Uterus (tissue), 2 donors: ENCODE results near the gene BCL2L11.

ENCODE experiments used
- CTCF ChIP-seq, 4 experiments: fragments of 200-600 bp in 2 of 4; fragments of 450-650 bp in 2 of 4; sonication (generic) in 2 of 4; IDR thresholded peaks; one replicate each; pipeline ENCODE4 v1.5.1; 2016 to 2019; ENCODE audit warnings: antibody characterized with exemption in 4 of 4, mild to moderate bottlenecking in 2 of 4, moderate library complexity in 1 of 4
- POLR2A ChIP-seq, 2 donors: fragments of 450-650 bp; IDR thresholded peaks; one replicate each; pipeline ENCODE4 v1.6.1; 2016; ENCODE audit warnings: antibody characterized with exemption in 2 of 2, mild to moderate bottlenecking in 1 of 2, moderate library complexity in 1 of 2

GRCh38 chr2:111213877-111214276 is 93.2 kb downstream of the BCL2L11 start:
- no peak for TF ChIP-seq CTCF (IDR thresholded peaks at IDR 0.05)
- no peak for TF ChIP-seq POLR2A (IDR thresholded peaks at IDR 0.05)
